HepG2 (cell line): ENCODE measurements around the gene FBXO5. TPM values are rescaled to one million over a fixed set of nuclear protein-coding genes. Genes with fewer than 3 reads are reported as not detected.

Source experiments
- ARID5B ChIP-seq: IDR thresholded peaks from 2 replicates; pipeline ENCODE4 v1.4.0; 2020; ENCODE audit warnings: mild to moderate bottlenecking, missing genetic modification reagents
- CREB1 ChIP-seq, 2 experiments: fragments of 450-650 bp in 1 of 2; IDR thresholded peaks; 2 replicates each; pipeline ENCODE4 v1.6.1; 2016 to 2017; ENCODE audit warnings: control low read depth in 1 of 2, mild to moderate bottlenecking in 1 of 2, missing compliant biosample characterization in 1 of 2, missing genetic modification characterization in 1 of 2
- FOXJ3 ChIP-seq: sonication (generic); formaldehyde crosslinking; IDR thresholded peaks from 2 replicates; pipeline ENCODE4 v1.4.0; 2020; ENCODE audit warnings: missing genetic modification reagents, mild to moderate bottlenecking, borderline replicate concordance
- KAT8 ChIP-seq: IDR thresholded peaks from 2 replicates; pipeline ENCODE4 v1.6.1; 2016; ENCODE audit warnings: missing genetic modification reagents, missing compliant biosample characterization
- KLF6 ChIP-seq: IDR thresholded peaks from 2 replicates; pipeline ENCODE4 v1.8.0; 2016; ENCODE audit warnings: missing biosample characterization, missing genetic modification reagents
- NBN ChIP-seq: fragments of 450-650 bp; conservative IDR thresholded peaks from 2 replicates; pipeline ENCODE4 v1.6.1; 2017
- NFRKB ChIP-seq: fragments of 450-650 bp; IDR thresholded peaks from 2 replicates; pipeline ENCODE4 v1.6.1; 2017
- RNF2 ChIP-seq: fragments of 450-650 bp; conservative IDR thresholded peaks from 2 replicates; pipeline ENCODE4 v1.6.1; 2016; ENCODE audit warnings: low read depth
- TEAD3 ChIP-seq: optimal IDR thresholded peaks from 2 replicates; pipeline ENCODE3; 2016; ENCODE audit warnings: borderline replicate concordance
- TMF1 ChIP-seq: sonication (generic); formaldehyde crosslinking; IDR thresholded peaks from 2 replicates; pipeline ENCODE4 v1.8.1; 2022; ENCODE audit warnings: low read depth, missing genetic modification reagents
- ZBTB38 ChIP-seq: sonication (generic); formaldehyde crosslinking; IDR thresholded peaks from 2 replicates; pipeline ENCODE4 v1.5.1; 2020; ENCODE audit warnings: mild to moderate bottlenecking, missing genetic modification reagents
- ZMYM3 ChIP-seq: sonication (generic); formaldehyde crosslinking; IDR thresholded peaks from 2 replicates; pipeline ENCODE4 v1.5.1; 2020; ENCODE audit warnings: mild to moderate bottlenecking, missing genetic modification reagents
- ZNF282 ChIP-seq: fragments of 450-650 bp; IDR thresholded peaks from 2 replicates; pipeline ENCODE4 v1.6.1; 2018; ENCODE audit not compliant: partially characterized antibody
- ZNF496 ChIP-seq: sonication (generic); formaldehyde crosslinking; IDR thresholded peaks from 2 replicates; pipeline ENCODE4 v1.8.1; 2023; ENCODE audit warnings: mild to moderate bottlenecking, moderate library complexity, missing genetic modification reagents; ENCODE audit not compliant: insufficient replicate concordance
- ZNF501 ChIP-seq: sonication (generic); formaldehyde crosslinking; IDR thresholded peaks from 2 replicates; pipeline ENCODE4 v1.5.1; 2020; ENCODE audit warnings: mild to moderate bottlenecking, moderate library complexity, missing genetic modification reagents
- ZNF558 ChIP-seq: sonication (generic); formaldehyde crosslinking; IDR thresholded peaks from 2 replicates; pipeline ENCODE4 v1.9.0; 2022; ENCODE audit warnings: mild to moderate bottlenecking, missing genetic modification reagents, borderline replicate concordance
- ZNF580 ChIP-seq: IDR thresholded peaks from 2 replicates; pipeline ENCODE4 v1.6.1; 2016; ENCODE audit warnings: low read depth, borderline replicate concordance
- ZNF720 ChIP-seq: sonication (generic); formaldehyde crosslinking; IDR thresholded peaks from 2 replicates; pipeline ENCODE4 v1.4.0; 2020; ENCODE audit warnings: missing genetic modification reagents
- polyA plus RNA-seq, 8 experiments: library from polyadenylated mRNA; depleted of rRNA in 3 of 8; stranded (reverse) in 7 of 8; unstranded in 1 of 8; fragments of >200 nt; fragmentation: Illumina TruSeq in 4 of 8; extraction: Trizol in 4 of 8; gene quantifications; 2 replicates each; pipeline versions ENCODE4 v1.2.1 to v1.2.3, GENCODE V29; 2011 to 2016; ENCODE audit warnings: low read depth in 4 of 8, missing spikeins in 1 of 8, mixed read lengths in 1 of 8; ENCODE audit not compliant: insufficient read depth in 1 of 8
- total RNA-seq, 5 experiments: library from RNA; depleted of rRNA; stranded (reverse); fragments of >200 nt; fragmentation: Illumina TruSeq; extraction: Trizol; gene quantifications; 2 replicates each; pipeline ENCODE4 v1.2.3, GENCODE V29; 2016; ENCODE audit warnings: low read depth in 1 of 5
- TF ChIP-seq, protein P1 (sequence below): sonication (generic); formaldehyde crosslinking; IDR thresholded peaks from 2 replicates; pipeline ENCODE4 v1.4.0; 2020; ENCODE audit warnings: mild to moderate bottlenecking, missing genetic modification reagents
- TF ChIP-seq, protein P2 (sequence below): IDR thresholded peaks from 2 replicates; pipeline ENCODE4 v1.6.1; 2016; ENCODE audit warnings: missing genetic modification reagents, missing compliant biosample characterization
- TF ChIP-seq, protein P3 (sequence below): sonication (generic); formaldehyde crosslinking; IDR thresholded peaks from 2 replicates; pipeline ENCODE4 v1.8.1; 2023; ENCODE audit warnings: mild to moderate bottlenecking, moderate library complexity, missing genetic modification reagents
- TF ChIP-seq, protein P4 (sequence below): sonication (generic); formaldehyde crosslinking; conservative IDR thresholded peaks from 2 replicates; pipeline ENCODE4 v1.8.0; 2022; ENCODE audit warnings: missing genetic modification reagents

FBXO5 gene
- total and polyA plus RNA-seq, 2 of the 13 experiments (the other 11 are each of a cell fraction or from before 2014, with no cell fraction given), result 15.8 to 41.5 TPM

GRCh38 chr6:153023977-153024708 lies 41.3 kb upstream of the FBXO5 start (continued):
- TF ChIP-seq FOXJ3 (no peak), ZMYM3 (CRISPR knock-in tag) (no peak), ZNF720 (CRISPR knock-in tag) (no peak), ZNF282 (no peak), KAT8 (CRISPR knock-in tag) (peak; percentile 36; the same call in 1 of the 2 replicates), ZNF501 (CRISPR knock-in tag) (0 out of 2 replicates have a peak, but pooled peaks have one; percentile 25), KLF6 (CRISPR knock-in tag) (no peak), ARID5B (CRISPR knock-in tag) (0 out of 2 replicates have a peak, but pooled peaks have one; percentile 27), NFRKB (no peak), TMF1 (CRISPR knock-in tag) (no peak), ZNF496 (CRISPR knock-in tag) (no peak), ZBTB38 (no peak), ZNF558 (CRISPR knock-in tag) (no peak), RNF2 (no peak), TEAD3 (CRISPR knock-in tag) (peak; percentile 81), CREB1 (IDR thresholded peaks at IDR 0.05) (0 out of 2 replicates have a peak, but pooled peaks have one; percentile 28), CREB1 (CRISPR knock-in tag; IDR thresholded peaks at IDR 0.05) (no peak), ZNF580 (CRISPR knock-in tag) (no peak), NBN (no peak)
- TF ChIP-seq, protein P1, sequence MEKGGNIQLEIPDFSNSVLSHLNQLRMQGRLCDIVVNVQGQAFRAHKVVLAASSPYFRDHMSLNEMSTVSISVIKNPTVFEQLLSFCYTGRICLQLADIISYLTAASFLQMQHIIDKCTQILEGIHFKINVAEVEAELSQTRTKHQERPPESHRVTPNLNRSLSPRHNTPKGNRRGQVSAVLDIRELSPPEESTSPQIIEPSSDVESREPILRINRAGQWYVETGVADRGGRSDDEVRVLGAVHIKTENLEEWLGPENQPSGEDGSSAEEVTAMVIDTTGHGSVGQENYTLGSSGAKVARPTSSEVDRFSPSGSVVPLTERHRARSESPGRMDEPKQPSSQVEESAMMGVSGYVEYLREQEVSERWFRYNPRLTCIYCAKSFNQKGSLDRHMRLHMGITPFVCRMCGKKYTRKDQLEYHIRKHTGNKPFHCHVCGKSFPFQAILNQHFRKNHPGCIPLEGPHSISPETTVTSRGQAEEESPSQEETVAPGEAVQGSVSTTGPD (CRISPR knock-in tag), result no peak
- TF ChIP-seq, protein P2, sequence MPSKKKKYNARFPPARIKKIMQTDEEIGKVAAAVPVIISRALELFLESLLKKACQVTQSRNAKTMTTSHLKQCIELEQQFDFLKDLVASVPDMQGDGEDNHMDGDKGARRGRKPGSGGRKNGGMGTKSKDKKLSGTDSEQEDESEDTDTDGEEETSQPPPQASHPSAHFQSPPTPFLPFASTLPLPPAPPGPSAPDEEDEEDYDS (CRISPR knock-in tag), result 0 out of 2 replicates have a peak, but pooled peaks have one; percentile 37
- TF ChIP-seq, protein P3, sequence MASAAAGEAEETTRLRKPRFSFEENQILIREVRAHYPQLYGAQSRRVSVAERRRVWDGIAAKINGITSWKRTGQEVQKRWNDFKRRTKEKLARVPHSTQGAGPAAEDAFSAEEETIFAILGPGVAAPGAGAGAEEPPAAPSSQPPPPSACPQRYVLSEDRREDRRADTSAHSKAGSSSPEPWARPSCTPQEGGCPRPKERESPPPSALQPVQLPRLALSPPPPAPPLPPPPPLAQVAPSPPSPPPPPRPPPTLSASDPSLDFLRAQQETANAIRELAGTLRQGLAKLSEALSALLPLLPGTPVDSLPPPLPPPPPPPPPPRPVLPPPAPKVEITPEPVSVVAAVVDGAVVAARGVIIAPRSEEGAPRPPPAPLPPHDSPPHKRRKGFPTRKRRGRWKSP (CRISPR knock-in tag), result no peak
- TF ChIP-seq, protein P4, sequence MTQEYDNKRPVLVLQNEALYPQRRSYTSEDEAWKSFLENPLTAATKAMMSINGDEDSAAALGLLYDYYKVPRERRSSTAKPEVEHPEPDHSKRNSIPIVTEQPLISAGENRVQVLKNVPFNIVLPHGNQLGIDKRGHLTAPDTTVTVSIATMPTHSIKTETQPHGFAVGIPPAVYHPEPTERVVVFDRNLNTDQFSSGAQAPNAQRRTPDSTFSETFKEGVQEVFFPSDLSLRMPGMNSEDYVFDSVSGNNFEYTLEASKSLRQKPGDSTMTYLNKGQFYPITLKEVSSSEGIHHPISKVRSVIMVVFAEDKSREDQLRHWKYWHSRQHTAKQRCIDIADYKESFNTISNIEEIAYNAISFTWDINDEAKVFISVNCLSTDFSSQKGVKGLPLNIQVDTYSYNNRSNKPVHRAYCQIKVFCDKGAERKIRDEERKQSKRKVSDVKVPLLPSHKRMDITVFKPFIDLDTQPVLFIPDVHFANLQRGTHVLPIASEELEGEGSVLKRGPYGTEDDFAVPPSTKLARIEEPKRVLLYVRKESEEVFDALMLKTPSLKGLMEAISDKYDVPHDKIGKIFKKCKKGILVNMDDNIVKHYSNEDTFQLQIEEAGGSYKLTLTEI (CRISPR knock-in tag), result no peak
